HG03025 (cell line): ENCODE results near the gene SFI1.
"Not testable (repeated sequence)": the region's sequence is repeated elsewhere in the genome, so short reads cannot be mapped to it uniquely, and the experiment has no call there.

ENCODE experiments used
- ATAC-seq: cut with Tn5 transposase; IDR thresholded peaks from one replicate; pipeline ENCODE4 v1.9.1; 2021; ENCODE audit warnings: mild to moderate bottlenecking, moderate library complexity; ENCODE audit not compliant: unreplicated experiment, low FRiP score

Gene SFI1

DNA sequence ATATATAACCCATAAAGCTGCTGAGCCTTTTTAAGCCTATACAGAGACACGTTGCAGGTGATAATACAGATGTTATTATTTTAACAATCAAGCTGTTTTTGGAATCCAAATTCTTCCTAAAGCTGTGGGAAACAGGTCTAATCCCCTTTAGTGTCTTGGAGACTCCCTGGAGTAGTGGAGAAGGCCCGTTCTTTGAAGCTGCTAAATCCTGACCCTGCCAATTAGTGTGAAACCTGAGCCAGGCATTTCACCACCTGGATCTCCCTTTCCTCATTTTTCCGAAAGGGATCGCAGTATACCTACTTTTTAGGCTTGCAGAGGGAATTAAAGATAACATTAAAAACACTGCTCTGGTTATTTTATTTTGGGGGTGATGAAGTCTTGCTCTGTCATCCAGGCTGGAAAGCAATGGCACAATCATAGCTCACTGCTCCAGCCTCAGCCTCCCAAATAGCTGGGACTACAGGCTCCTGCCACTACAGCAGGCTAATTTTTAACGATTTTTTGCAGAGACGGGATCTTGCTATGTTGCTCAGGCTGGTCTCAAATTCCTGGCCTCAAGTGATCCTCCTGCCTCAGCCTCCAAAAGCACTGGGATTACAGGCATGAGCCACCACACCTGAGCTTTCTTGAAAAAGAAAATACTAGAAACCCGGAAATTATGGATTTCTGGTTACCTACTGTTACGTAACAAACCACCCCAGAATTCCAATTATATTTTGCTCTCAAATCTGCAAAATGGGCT is 4.9 kb upstream of the SFI1 start:
- ATAC-seq, result no peak

DNA sequence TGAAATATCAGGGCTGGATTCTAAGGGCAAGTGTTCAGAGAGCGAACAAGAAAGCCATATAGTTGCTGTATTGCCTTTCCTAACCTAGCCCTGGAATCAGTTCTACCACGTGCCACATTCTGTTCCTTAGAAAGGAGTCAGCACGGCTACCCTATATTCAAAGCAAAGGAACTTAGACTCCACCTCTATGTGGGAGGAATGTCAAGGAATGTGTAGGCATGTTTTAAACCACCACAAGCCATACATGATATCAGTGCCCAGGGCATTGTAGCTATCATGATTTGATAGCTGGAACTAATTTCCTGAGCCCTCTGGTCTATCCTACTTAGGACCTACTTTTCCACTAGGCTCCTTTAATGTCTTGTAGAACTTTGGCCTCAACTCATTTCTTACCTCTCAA is 4.2 kb upstream of the SFI1 start:
- ATAC-seq, result no peak

DNA sequence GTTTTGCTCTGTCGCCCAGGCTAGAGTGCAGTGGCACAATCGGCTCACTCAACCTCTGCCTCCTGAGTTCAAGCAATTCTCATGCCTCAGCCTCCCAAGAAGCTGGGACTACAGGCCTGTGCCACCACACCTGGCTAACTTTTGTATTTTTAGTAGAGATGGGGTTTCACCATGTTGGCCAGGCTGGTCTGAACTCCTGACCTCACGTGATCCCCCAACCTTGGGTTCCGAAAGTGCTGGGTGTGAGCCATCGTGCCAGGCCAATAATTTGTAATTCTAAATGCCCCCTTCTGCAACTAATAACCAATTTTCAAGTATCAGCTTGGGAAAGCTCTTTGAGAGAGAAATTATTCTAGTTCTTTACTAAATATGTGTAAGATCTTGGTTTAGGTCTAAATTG is 3.0 kb upstream of the SFI1 start:
- not testable (repeated sequence) for ATAC-seq

DNA sequence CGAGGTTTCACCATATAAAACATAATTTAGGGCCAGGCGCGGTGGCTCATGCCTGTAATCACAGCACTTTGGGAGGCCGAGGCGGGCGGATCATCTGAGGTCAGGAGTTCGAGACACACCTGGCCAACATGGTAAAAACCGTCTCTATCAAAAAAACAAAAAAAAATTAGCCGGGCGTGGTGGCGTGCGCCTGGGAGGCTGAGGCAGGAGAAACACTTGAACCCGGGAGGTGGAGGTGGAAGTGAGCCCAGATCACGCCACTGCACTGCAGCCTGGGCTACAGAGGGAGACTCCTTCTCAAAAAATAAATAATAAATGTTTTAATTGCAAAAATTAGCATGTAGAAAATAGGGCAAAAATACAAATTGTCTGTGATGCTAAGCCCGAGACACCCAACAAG is 993 bp upstream of the SFI1 start:
- no peak for ATAC-seq

DNA sequence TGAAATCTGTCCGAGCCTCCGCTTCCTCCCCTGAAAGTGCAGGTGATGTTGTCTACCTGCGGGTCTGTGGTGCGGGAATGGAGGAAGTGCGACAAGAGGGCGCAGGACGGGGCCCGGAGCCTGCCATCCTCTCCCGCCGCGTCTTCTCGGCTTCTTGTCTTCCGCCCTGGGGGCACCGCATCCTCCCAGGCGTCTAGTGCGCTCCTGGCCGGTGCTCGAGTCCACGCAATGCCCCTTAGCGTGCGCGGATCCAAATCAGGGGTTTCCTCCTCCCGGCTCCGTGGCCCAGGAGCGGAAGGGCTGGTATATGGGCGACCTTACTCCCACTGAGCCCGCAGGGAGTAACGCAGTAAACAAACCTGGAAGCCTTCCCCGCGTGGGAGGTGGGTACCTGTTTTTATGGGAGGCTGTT is 405 bp downstream of the SFI1 start:
- peak; percentile 21 for ATAC-seq

DNA sequence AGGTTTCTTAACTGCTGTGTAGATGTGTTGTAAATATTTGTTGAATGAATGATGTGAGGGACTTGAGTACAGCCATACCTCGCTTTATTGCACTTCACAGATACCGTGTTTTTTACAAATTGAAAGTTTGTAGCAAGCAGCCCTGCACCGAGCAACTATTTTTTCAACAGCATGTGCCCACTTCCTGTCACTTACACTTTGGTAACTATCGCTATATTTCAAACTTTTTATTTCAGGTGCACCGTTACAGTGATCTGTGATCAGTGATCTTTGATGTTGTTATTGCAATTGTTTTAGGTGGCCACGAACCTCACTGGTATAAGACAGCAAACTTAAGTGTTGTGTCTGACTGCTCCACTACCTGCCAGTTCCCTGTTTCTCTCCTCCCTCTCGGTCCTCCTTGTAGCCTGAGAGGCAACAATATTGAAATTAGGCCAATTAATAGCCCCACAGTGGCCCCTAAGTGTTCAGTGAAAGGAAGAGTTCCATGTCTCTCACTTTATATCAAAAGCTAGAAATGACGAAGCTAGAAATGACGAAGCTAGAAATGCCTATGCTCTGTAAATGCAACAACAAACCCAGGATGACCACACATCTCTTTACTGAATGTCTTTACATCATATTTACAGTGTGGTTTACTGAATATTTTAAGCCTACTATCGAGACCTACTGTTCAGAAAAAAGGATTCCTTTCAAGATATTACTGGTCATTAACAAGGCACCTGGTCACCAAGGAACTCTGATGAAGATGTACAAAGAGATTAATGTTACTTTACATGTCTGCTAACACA is 1.0 kb downstream of the SFI1 start:
- ATAC-seq, result no peak

DNA sequence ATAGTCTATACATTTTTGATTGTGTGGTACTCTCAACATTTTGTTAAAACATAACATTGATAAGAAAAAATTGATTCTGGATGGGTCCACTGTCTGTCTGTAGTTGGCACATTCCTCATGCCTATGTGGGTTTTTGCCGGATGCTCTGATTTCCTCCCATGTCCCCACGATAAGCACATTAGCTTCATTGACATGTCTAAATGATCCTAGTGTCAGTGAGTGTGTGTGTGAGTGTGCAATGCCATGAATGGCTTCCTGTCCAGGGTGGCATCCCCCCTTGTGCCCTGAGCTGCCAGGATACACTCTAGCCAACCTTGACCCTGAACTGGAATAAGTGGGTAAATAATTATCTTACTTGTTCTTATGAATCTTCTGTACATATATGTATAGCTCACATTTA is 5.4 kb downstream of the SFI1 start:
- ATAC-seq, result no peak

DNA sequence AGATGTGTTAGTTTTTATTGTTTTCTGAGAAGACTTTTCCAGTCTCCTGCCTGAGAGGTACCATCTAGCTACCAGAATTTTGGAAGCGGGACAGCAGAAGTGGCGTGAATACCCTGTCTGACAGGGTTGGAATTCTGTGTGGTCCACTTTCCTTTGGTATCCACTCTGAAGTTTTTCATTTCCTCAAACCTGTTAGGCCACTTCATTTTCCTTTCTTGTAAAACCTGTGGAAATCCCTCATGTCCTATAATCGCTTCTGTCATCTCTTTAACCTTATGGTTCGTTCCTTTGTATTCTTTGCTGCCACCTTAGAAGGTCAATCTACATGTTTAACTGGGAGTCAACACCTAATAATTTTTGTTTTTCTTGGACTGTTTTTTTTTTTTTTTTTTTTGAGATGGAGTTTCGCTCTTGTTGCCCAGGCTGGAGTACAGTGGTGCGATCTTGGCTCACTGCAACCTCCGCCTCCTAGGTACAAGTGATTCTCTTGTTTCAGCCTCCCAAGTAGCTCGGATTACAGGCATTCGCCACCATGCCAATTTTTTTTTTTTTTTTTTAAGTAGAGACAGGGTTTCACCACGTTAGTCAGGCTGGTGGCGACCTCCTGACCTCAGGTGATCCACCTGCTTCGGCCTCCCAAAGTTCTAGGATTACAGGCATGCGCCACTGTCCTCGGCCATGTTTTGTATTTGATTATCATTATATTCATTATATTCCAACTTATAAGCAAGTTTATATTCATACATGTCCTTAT is 7.1 kb downstream of the SFI1 start:
- no peak for ATAC-seq

DNA sequence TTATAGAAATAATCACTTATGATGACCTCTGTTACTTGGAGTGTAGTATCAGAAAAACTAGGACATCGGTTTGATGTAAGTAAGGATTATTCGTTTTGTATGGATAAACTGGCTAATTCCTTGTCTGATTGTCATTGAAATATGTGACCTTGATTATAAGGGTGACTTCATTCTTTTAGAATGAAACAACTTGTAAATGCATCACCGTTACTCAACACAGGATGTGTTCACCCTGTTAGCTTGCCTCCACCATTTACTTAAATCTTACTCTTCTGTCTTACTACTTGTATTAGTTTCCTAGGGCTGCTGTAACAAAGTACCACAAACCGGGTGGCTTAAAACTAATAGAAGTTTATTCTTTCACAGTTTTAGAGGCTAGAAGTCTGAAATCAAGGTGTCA is 7.9 kb downstream of the SFI1 start:
- no peak for ATAC-seq

DNA sequence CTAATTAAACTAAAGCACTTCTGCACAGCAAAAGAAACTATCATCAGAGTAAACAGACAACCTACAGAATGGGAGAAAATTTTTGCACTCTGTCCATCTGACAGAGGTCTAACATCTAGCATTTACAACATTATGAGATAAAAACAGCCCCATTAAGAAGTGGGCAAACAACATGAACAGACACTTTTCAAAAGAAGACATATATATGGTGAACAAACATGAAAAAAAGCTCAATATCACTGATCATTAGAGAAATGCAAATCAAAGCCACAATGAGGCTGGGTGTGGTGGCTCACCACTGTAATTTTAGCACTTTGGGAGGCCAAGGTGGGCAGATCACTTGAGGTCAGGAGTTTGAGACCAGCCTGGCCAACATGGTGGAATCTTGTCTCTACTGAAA is 11.2 kb downstream of the SFI1 start:
- not testable (repeated sequence) for ATAC-seq

DNA sequence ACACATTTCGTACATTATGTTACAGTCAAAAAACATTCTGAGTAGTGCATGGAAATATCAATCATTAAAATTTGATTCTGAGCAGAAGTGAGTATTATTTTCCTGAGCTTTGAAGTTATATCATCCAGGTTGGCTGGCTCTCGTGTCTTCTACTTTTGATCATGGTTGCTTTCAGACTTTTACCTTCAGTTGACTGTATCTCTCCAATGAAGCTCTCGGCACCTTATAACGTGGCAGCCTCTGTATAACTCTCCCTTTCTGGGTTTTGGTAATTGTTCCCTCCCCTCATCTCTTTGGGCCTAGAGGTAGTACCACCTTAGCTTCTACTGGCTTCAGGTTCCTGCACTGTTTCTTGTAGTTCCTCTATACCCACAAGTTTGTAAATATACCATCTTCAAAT is 12.2 kb downstream of the SFI1 start:
- no peak for ATAC-seq

DNA sequence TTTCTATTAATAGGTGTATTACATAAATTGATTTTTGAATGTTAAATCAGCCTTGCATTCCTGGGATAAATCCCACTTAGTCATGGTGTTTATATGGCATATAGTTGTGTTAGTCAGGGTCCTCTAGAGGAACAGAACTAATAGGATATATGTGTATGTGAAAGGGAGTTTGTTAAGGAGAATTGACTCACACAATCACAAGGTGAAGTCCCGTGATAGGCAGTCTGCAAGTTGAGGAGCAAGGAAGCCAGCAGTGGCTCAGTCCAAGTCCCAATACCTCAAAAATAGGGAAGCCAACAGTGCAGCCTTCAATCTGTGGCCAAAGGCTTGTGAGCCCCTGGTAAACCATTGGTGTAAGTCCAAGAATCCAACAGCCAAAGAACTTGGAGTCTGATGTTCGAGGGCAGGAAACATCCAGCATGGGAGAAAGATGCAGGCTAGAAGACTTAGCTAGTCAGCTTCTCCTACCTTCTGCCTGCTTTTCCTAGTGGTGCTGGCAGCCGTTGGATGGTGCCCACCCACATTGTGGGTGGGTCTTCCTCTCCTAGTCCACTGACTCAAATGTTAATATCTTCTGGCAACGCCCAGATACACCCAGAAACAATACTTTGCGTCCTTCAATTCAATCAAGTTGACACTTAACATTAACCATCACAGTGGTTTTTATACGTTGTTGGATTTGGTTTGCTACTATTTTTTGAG is 12.9 kb downstream of the SFI1 start:
- no peak for ATAC-seq

DNA sequence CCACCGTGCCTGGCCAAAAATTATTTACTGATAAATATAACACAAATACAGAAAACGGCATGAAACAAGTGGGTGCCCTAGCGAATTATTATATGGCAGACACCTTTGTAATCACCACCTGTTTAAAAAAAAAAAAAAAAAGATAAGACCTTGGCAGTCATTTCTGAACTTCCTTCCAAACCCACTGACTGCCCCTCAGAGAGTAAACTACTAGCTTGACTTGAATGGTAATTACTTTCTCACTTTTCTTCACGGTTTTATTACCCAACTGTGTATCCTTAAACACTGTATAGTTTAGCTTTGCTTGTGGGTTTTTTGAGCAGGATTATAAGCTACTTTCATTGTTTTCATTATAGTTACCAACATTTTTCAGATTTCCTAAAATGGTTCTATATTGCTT is 23.7 kb downstream of the SFI1 start:
- ATAC-seq, result no peak

DNA sequence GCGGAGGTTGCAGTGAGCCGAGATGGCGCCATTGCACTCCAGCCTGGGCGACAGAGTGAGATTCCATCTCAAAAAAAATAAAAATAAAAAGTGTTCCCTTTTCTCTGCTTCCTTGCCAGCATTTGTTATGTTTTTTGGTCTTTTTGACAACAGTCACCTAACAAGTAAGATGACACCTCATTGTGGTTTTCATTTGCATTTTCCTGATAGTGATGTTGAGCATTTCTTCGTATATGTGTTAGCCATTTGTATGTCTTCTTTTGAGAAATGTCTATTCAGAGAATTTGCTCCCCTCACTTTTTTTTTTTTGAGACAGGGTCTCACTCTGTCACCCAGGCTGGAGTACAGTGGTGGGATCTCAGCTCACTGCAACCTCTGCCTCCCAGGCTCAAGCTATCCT is 27.8 kb downstream of the SFI1 start:
- not testable (repeated sequence) for ATAC-seq

DNA sequence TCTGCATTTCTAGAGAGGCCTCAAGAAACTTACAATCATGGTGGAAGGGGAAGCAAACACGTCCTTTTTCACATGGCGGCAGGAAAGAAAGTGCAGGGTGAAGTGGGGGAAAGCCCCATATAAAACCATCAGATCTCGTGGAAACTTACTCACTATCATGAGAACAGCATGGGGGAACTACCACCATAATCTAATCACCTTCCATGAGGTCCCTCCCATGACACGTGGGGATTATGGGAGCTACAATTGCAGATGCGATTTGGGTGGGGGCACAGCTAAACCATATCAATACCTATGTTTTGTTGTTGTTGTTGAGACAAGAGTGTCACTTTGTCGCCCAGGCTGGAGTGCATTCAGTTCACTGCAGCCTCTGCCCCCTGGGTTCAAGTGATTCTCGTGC is 29.9 kb downstream of the SFI1 start:
- no peak for ATAC-seq

DNA sequence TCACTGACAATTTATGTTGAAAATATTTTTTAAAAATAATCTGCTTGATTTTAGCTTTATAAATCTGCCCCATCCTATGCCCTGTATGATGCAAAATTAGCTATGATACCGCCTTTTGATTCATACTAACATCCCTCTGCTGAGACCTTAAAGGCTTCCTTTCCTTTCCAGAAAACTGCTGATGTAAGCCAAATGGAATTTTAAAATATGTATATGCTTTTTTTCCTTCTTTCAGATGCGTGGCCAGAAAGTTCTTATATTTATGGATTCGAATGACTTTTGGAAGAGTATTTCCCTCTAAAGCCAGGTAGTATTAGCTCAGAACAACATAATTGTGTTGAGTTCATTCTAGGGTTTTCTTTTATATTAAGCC is 34.5 kb downstream of the SFI1 start:
- no peak for ATAC-seq

DNA sequence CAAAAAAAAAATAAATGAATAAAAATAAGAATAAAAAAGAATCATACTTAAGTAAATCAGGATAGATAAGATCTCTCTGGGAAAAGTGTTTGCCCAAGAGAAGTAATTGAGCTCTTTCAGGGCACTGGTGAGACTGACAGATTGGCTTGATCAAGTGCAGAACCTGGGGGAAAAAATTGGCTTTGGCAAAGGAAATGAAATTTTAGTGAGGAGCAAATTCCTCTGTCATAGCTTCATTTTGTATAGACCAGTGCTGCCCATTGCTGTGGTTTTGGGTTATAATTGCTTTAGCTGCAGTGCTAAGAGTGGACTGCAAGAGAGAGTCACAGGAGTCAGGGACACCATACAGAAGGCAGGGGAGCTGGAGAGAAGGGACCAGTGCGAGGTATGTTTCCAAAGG is 35.7 kb downstream of the SFI1 start:
- no peak for ATAC-seq

DNA sequence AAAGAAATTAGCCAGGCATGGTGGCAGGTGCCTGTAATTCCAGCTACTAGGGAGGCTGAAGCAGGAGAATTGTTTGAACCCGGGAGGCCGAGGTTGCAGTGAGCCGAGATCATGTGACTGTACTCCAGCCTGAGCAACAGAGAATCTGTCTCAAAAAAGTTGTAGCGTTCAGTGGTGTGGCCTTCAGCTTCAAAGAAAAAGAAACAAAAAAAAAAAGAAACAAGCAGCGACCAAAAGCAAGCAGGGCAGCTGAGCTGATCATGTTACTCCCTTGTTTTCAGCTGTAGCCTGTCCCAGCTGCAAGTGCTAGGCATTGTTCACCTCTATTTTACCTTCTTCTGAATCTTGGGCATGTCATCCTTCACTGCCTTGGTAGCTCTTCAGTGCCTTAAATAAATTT is 37.0 kb downstream of the SFI1 start:
- ATAC-seq, result no peak

DNA sequence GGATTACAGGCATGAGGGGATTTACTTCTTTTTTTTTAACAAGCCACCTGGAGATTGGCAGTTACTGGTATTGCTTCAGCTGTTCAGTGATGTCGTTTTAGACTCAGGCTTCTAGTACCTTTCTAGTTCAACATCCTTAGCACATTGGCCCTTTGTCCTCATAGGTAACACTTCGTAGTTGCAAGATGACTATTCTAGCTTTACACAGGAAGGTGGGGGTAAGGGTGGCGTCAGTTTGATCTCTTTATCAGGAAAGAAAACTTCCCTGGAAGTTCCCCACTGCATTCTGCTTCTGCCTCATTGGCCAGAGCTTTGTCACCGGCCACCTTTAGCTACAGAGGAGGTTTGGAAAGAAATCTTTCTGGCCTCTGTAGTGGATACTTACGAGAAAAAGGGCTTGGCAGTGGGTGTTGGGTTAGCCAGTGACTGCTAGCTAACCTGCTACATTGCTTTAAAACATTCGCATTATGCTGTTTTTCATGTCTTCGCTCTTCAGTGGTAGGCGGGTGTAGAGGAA is 40.7 kb downstream of the SFI1 start:
- ATAC-seq, result no peak

DNA sequence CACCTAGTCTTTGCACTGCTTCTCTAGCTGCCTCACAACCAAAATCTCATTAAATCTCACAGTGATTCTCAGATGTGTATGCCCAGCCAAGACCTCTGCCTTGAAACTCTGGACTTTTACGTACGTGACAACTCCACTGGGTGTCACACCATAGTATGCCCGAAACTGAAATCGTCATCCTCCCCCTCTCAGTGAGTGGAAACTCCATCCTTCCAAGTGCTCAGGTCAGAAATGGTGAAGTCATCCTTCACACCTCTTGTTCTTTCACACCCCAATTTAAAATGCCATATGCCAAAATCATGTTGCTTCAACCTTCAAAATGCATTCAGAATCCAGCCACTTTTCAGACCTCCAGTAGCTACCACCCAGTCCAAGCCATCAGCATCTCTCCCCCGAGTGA is 42.5 kb downstream of the SFI1 start:
- no peak for ATAC-seq

DNA sequence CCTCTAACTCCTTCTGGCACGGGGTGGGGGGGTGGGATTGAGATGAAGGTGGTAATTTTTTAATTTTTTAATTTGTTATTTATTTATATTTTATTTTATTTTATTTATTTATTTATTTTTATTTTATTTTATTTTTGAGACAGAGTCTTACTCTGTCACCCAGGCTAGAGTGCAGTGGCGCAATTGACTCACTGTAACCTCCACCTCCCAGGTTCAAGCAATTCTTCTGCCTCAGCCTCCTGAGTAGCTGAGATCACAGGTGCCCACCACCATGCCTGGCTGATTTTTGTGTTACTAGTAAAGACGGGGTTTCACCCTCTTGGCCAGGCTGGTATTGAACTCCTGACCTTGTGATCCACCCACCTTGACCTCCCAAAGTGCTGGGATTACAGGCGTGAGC is 43.8 kb downstream of the SFI1 start:
- not testable (repeated sequence) for ATAC-seq
